ENCODE data around the gene REC114.

DNA sequence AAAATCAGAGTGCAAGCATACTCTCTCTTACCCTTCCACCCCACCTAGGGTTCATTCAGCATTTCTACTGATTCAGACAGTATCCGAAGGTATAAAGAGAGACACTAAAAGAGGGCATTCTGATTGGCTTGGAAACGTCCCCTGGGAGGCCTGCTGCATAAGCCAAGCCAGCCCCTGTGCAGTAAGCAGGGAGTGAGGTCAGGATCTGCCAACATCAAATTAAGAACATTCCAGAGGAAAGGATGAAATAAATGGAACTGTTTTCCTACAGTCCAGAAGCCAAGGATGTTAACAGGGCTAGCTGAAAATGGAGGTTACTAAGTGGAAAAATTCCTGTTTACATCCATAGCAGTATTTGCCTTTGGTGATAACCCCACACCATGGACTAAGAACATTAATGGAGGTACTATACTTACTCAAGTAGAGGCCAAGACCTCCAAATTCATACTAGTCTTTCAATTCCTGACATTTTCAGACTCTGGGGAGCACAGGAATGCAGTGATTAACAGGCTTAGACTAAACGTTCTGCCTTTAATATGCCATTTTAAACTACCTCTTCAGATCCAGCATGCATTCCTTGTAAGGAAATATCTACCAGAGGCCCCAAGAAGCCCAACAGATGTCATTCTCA, 155.7 kb downstream of the REC114 start:
- TF ChIP-seq, protein P1, sequence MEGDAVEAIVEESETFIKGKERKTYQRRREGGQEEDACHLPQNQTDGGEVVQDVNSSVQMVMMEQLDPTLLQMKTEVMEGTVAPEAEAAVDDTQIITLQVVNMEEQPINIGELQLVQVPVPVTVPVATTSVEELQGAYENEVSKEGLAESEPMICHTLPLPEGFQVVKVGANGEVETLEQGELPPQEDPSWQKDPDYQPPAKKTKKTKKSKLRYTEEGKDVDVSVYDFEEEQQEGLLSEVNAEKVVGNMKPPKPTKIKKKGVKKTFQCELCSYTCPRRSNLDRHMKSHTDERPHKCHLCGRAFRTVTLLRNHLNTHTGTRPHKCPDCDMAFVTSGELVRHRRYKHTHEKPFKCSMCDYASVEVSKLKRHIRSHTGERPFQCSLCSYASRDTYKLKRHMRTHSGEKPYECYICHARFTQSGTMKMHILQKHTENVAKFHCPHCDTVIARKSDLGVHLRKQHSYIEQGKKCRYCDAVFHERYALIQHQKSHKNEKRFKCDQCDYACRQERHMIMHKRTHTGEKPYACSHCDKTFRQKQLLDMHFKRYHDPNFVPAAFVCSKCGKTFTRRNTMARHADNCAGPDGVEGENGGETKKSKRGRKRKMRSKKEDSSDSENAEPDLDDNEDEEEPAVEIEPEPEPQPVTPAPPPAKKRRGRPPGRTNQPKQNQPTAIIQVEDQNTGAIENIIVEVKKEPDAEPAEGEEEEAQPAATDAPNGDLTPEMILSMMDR (IDR thresholded peaks at IDR 0.05): no peak
- TF ChIP-seq, protein P2, sequence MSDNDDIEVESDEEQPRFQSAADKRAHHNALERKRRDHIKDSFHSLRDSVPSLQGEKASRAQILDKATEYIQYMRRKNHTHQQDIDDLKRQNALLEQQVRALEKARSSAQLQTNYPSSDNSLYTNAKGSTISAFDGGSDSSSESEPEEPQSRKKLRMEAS (CRISPR knock-in tag; IDR thresholded peaks at IDR 0.05): no peak
- TF ChIP-seq CREB1 (CRISPR knock-in tag; IDR thresholded peaks at IDR 0.05) (no peak), SMAD3 (CRISPR knock-in tag; IDR thresholded peaks at IDR 0.05; ENCODE audit: borderline replicate concordance) (no peak), JUN (CRISPR knock-in tag; IDR thresholded peaks at IDR 0.05) (no peak)
- TF ChIP-seq, protein P3, sequence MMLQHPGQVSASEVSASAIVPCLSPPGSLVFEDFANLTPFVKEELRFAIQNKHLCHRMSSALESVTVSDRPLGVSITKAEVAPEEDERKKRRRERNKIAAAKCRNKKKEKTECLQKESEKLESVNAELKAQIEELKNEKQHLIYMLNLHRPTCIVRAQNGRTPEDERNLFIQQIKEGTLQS (CRISPR knock-in tag; conservative IDR thresholded peaks at IDR 0.05): no peak
- TF ChIP-seq, protein P4, sequence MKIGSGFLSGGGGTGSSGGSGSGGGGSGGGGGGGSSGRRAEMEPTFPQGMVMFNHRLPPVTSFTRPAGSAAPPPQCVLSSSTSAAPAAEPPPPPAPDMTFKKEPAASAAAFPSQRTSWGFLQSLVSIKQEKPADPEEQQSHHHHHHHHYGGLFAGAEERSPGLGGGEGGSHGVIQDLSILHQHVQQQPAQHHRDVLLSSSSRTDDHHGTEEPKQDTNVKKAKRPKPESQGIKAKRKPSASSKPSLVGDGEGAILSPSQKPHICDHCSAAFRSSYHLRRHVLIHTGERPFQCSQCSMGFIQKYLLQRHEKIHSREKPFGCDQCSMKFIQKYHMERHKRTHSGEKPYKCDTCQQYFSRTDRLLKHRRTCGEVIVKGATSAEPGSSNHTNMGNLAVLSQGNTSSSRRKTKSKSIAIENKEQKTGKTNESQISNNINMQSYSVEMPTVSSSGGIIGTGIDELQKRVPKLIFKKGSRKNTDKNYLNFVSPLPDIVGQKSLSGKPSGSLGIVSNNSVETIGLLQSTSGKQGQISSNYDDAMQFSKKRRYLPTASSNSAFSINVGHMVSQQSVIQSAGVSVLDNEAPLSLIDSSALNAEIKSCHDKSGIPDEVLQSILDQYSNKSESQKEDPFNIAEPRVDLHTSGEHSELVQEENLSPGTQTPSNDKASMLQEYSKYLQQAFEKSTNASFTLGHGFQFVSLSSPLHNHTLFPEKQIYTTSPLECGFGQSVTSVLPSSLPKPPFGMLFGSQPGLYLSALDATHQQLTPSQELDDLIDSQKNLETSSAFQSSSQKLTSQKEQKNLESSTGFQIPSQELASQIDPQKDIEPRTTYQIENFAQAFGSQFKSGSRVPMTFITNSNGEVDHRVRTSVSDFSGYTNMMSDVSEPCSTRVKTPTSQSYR (CRISPR knock-in tag; IDR thresholded peaks at IDR 0.05): no peak
- TF ChIP-seq, protein P5, sequence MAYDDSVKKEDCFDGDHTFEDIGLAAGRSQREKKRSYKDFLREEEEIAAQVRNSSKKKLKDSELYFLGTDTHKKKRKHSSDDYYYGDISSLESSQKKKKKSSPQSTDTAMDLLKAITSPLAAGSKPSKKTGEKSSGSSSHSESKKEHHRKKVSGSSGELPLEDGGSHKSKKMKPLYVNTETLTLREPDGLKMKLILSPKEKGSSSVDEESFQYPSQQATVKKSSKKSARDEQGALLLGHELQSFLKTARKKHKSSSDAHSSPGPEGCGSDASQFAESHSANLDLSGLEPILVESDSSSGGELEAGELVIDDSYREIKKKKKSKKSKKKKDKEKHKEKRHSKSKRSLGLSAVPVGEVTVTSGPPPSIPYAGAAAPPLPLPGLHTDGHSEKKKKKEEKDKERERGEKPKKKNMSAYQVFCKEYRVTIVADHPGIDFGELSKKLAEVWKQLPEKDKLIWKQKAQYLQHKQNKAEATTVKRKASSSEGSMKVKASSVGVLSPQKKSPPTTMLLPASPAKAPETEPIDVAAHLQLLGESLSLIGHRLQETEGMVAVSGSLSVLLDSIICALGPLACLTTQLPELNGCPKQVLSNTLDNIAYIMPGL (CRISPR knock-in tag; IDR thresholded peaks at IDR 0.05): no peak
- TF ChIP-seq, protein P6, sequence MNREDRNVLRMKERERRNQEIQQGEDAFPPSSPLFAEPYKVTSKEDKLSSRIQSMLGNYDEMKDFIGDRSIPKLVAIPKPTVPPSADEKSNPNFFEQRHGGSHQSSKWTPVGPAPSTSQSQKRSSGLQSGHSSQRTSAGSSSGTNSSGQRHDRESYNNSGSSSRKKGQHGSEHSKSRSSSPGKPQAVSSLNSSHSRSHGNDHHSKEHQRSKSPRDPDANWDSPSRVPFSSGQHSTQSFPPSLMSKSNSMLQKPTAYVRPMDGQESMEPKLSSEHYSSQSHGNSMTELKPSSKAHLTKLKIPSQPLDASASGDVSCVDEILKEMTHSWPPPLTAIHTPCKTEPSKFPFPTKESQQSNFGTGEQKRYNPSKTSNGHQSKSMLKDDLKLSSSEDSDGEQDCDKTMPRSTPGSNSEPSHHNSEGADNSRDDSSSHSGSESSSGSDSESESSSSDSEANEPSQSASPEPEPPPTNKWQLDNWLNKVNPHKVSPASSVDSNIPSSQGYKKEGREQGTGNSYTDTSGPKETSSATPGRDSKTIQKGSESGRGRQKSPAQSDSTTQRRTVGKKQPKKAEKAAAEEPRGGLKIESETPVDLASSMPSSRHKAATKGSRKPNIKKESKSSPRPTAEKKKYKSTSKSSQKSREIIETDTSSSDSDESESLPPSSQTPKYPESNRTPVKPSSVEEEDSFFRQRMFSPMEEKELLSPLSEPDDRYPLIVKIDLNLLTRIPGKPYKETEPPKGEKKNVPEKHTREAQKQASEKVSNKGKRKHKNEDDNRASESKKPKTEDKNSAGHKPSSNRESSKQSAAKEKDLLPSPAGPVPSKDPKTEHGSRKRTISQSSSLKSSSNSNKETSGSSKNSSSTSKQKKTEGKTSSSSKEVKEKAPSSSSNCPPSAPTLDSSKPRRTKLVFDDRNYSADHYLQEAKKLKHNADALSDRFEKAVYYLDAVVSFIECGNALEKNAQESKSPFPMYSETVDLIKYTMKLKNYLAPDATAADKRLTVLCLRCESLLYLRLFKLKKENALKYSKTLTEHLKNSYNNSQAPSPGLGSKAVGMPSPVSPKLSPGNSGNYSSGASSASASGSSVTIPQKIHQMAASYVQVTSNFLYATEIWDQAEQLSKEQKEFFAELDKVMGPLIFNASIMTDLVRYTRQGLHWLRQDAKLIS (CRISPR knock-in tag; IDR thresholded peaks at IDR 0.05; ENCODE audit: borderline replicate concordance): no peak
